ENCODE results near the gene JAG1. TPM values are rescaled to one million over a fixed set of nuclear protein-coding genes. Genes with fewer than 3 reads are reported as not detected.
A peak's percentile ranks its signal among the peaks of the same experiment; 100 is the strongest.

JAG1 gene
- total and polyA plus RNA-seq, 2 of the 4 experiments (the other 2 are of a cell fraction), result 10.2 to 22.6 TPM

GRCh38 chr20:10594296-10594868 is 79.4 kb downstream of the JAG1 start:
- Histone ChIP-seq H3K56ac (ENCODE audit: extremely low read depth, insufficient read depth, low read length) (no peak overlapping the region), H3K9ac (ENCODE audit: low read depth, low read length) (no peak overlapping the region), H3K9me3 (ENCODE audit: control insufficient read depth, insufficient read depth, low read length) (no peaks in the 10 kb centered on the region), H4K5ac (ENCODE audit: low read depth, low read length) (no peak overlapping the region; the same call in 1 of the 2 replicates), H2BK20ac (ENCODE audit: low read depth, low read length) (peak overlapping the region; percentile 49), H4K91ac (ENCODE audit: insufficient read depth, low read depth, low read length) (peak overlapping the region; percentile 34; the same call in 1 of the 2 replicates), H3K4me3 (ENCODE audit: insufficient read depth, low read depth, low read length) (no peak overlapping the region), H2AK5ac (ENCODE audit: low read depth, low read length) (peak overlapping the region; percentile 75; the same call in 1 of the 2 replicates), H2AFZ (replicated peaks; ENCODE audit: low read length, poor library complexity) (no peak overlapping the region), H2BK15ac (ENCODE audit: low read depth, low read length) (peak overlapping the region; percentile 50; the same call in 2 of the 3 replicates), H3K36me3 (ENCODE audit: control insufficient read depth, insufficient read depth, low read length) (no peaks in the 10 kb centered on the region), H3K27ac (ENCODE audit: insufficient read depth, low read length) (no peak overlapping the region), H2AK9ac (replicated peaks; ENCODE audit: low read depth, low read length, poor library complexity) (no peak overlapping the region), H3K4me1 (ENCODE audit: control insufficient read depth, insufficient read depth, low read length) (peaks cover 24% of the 10 kb centered on the region), H3K23ac (ENCODE audit: low read depth, low read length) (no peak overlapping the region), H2BK120ac (ENCODE audit: low read depth, low read length) (peak overlapping the region; percentile 36), H3K79me1 (ENCODE audit: low read depth in 1 of 2, low read length in 2 of 2) (peaks cover 0 to 8% of the 10 kb centered on the region in 2 experiments; a peak in 1 of 4 replicates), H3K4me2 (ENCODE audit: low read depth, low read length) (no peak overlapping the region), H2BK5ac (ENCODE audit: low read depth, low read length, poor library complexity, severe bottlenecking) (no peak overlapping the region), H3K9me1 (ENCODE audit: insufficient read depth, low read length) (peaks cover 11% of the 10 kb centered on the region), H3K4ac (ENCODE audit: low read depth, low read length) (peak overlapping the region; percentile 49; the same call in 1 of the 2 replicates), H3K27me3 (ENCODE audit: control insufficient read depth, insufficient read depth, low read length) (no peaks in the 10 kb centered on the region), H3K14ac (replicated peaks; ENCODE audit: low read depth, low read length) (no peak overlapping the region), H4K8ac (ENCODE audit: low read depth in 2 of 2, low read length in 2 of 2) (no peak overlapping the region), H3K18ac (ENCODE audit: low read depth, low read length) (no peak overlapping the region), H4K20me1 (ENCODE audit: insufficient read depth, low read length) (no peaks in the 10 kb centered on the region)
- DNase-seq (no peak), ATAC-seq (ENCODE audit: low read depth) (no peak)
- no peak for TF ChIP-seq MAZ (IDR thresholded peaks at IDR 0.05; ENCODE audit: borderline replicate concordance, low read depth, low read length)
- WGBS, 2 experiments (ENCODE audit: extremely low coverage in 2 of 2, insufficient read length in 1 of 2), result 100% methylated on average over 1 of the region's 7 CpGs; no CpG with 5 or more reads in 1 of the 2 experiments
- dilution Hi-C loops (cut with HindIII; ENCODE audit: low sequenced_read_pairs, unreplicated experiment) (no loop called here), in situ Hi-C loops (cut with MboI; ENCODE audit: low sequenced_read_pairs) (no loop called here), intact Hi-C loops (cut with micrococcal nuclease) (no loop called here)
- BruUV-seq (replicated peaks), result no TSS peak
- CTCF ChIA-PET, result no interaction called here
- POLR2A ChIA-PET (ENCODE audit: unreplicated experiment), result no interaction called here

Data from IMR-90 (cell line).